22Rv1 (cell line): ENCODE data around the gene WDR91.

Source experiments
- H3K27ac ChIP-seq: fragments of 450-650 bp; 2 replicates; pipeline ENCODE4 v1.5.1; 2017
- ZFX ChIP-seq: fragments of 450-650 bp; IDR thresholded peaks from 2 replicates; pipeline ENCODE4 v1.6.1; 2017; ENCODE audit warnings: antibody characterized with exemption, borderline replicate concordance
- TF ChIP-seq, protein P1 (sequence below): fragments of 450-650 bp; IDR thresholded peaks from 2 replicates; pipeline ENCODE4 v1.5.1; 2017; ENCODE audit warnings: mild to moderate bottlenecking

WDR91 gene

DNA sequence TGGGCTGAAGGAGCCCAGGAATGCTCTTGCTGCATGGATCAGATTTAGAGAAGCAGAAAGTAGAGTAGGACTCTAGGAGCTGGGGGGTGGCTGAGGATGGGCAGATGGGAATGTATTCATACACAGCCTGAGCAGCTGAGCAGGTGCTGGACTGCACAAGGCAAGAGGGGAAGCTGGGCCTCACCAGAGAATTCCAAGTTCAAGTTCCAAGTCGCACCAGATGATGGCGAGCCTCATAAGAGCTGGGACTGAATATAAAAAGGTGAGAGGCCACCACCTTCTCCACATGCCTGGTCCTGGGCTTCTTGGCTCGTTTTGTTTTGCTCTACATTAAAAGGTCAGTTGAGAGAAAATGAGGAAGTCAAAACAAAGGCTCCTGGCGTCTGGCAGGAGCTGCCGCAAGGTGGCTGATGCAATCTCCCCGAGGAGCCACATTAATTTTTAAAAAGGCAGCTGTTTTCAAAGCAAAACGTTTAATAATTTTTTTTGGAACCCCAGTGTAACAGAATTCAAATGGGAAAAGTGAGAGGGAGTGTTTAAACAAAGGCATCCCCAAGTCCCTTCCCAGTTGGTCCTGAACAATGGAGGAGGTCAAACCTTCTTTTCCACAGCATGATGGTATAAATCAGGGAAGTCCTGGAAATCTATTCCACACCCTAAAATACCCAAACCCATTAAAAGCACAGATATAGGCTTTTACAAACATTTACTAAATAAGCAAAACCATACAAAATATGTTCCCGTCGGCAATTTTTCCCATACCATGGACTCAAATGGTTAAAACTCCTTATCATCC is 50.3 kb downstream of the WDR91 start:
- peak overlapping the region; percentile 9; the same call in 1 of the 2 replicates for H3K27ac ChIP-seq
- TF ChIP-seq, protein P1, sequence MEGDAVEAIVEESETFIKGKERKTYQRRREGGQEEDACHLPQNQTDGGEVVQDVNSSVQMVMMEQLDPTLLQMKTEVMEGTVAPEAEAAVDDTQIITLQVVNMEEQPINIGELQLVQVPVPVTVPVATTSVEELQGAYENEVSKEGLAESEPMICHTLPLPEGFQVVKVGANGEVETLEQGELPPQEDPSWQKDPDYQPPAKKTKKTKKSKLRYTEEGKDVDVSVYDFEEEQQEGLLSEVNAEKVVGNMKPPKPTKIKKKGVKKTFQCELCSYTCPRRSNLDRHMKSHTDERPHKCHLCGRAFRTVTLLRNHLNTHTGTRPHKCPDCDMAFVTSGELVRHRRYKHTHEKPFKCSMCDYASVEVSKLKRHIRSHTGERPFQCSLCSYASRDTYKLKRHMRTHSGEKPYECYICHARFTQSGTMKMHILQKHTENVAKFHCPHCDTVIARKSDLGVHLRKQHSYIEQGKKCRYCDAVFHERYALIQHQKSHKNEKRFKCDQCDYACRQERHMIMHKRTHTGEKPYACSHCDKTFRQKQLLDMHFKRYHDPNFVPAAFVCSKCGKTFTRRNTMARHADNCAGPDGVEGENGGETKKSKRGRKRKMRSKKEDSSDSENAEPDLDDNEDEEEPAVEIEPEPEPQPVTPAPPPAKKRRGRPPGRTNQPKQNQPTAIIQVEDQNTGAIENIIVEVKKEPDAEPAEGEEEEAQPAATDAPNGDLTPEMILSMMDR, result no peak
- no peak for TF ChIP-seq ZFX

DNA sequence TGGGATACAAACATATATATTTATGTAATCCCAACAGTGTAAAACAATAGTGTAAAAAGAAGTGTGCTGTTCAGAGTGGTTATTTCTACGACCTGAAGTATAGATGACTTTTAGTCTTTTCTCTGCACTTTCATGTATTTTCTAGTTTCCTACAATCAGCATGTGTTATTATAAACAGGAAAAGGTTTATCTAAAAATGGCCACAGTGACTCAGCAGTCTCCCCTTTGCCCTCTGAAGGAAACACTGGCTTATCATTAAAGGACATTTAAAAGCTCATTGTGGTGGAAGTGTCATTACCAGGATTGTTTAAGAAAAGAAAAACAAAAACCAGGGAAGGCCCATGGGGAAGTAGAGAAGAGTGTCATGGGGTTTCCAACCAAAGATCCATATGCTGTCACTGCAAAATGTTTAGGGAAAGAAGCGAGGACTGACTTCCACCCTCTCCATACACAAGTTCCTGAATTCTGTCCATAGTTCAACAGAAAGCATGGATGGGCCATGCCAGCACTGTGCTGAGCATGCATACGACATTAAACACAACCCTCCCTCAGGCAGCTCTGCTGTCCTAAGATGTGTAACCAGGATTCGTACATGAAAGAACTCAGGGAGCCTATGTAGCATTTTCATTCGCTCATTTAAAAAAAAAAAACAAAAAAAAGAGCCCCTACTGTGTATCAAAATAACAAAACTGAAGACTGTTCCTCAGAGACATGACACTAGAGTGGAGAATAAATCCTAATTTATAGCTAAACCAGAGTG is 51.0 kb downstream of the WDR91 start:
- TF ChIP-seq, protein P1, result no peak
- TF ChIP-seq ZFX, result no peak
- H3K27ac ChIP-seq, result peak overlapping the region; percentile 9; the same call in 1 of the 2 replicates

DNA sequence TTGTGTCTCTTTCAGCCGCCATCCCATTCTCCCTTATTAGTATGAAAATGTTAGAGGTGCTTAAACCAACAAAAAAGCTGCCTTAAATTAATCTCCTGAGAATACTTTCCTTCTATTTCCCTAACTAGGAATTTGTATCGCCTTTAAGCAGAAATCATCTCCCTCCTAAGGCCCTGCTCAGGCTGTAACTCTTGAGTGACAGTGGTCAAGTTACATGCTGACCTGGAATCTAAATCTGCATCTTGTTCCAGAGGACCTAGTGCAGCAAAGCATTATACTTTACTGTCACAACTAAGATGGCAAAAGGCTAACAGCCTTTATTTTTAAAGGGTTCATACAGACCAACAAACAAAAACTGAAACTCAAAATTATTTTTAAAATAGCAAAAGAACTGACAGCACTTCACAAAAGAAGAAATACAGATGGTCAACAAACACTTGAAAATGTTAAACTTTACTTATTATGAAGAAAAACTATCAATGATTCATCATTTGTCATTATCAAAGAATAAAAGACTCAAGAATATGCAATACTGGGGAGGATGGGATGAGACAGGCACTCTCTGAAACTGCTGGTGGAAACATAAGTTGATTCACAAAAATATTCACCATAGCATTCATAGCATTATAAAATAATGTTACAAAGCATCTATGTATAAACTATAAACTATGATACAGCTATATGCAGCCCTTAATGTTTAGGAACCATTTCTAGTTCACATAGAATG is 51.8 kb downstream of the WDR91 start:
- H3K27ac ChIP-seq, result no peak overlapping the region
- TF ChIP-seq ZFX, result no peak
- TF ChIP-seq, protein P1, result no peak

DNA sequence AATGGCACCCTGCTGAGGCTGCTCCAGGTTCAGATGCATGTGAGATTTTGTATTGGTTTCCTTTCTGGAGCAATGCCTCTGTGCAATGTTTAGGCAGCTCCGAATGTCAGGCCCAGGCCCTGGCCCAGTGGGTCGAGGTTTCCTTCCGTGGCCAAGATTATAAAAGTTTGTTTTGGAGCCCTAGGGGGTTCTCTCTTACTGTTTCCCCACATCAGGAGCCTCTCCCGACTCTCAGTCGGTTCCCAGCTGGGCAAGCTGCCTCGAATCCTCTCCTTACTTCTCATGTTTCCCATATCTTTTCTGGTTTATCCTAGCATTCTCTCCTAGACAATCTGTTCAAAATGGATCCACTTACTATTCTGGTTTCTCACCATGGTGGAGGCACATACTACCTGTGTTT is 52.5 kb downstream of the WDR91 start:
- TF ChIP-seq, protein P1, result no peak
- TF ChIP-seq ZFX, result no peak
- no peak overlapping the region for H3K27ac ChIP-seq

DNA sequence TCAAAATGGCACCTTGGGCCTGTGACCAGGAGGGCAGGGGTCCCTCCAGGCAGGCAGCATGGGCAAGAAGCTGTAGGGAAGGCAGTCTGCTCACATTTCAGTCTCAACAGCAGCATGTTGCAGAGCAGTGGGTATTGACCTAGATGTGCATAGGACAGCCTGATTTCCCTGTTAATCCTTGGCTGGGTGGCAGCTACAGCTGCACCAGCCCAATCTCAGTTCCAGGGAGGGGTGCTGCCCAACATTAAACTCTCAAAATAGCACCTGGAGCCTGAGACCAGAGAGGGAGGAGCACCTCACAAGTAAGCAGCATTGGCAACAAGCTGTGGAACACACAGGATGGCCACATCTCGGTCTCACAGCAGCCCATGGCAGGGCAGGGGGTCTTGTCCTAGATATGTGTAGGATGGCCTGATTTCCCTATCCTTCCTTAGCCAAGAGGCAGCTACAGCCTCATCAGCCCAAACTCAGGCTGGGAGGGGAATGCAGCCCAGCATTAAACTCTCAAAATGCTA is 53.1 kb downstream of the WDR91 start:
- no peak overlapping the region for H3K27ac ChIP-seq
- TF ChIP-seq, protein P1, result no peak
- no peak for TF ChIP-seq ZFX

DNA sequence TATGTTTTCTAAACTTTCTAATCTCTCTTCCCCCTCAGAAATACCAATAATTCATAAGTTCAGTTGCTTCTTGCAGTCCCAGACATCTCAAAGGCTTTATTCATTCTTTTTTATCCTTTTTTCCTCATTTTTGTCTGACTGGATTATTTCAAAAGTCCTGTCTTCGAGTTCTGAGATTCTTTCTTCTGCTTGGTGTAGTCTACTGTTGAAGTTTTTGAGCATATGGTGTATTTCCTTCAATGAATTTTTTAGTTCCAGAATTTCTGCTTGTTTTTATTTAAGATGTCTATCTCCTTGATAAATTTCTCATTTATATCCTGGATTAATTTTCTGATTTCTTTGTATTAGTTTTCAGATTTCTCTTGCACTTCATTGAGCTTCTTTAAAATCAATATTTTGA is 55.0 kb downstream of the WDR91 start:
- H3K27ac ChIP-seq, result no peak overlapping the region
- TF ChIP-seq, protein P1, result no peak
- TF ChIP-seq ZFX, result no peak
